HepG2 (cell line): ENCODE measurements around the gene PTGIS. TPM values are rescaled to one million over a fixed set of nuclear protein-coding genes. Genes with fewer than 3 reads are reported as not detected.

Source experiments
- ELF3 ChIP-seq: IDR thresholded peaks from 2 replicates; pipeline ENCODE4 v1.6.1; 2016; ENCODE audit warnings: missing genetic modification reagents, missing compliant biosample characterization
- ESRRA ChIP-seq: sonication (generic); formaldehyde crosslinking; IDR thresholded peaks from 2 replicates; pipeline ENCODE4 v1.5.1; 2020; ENCODE audit warnings: mild to moderate bottlenecking, low read depth, missing genetic modification reagents
- GLI4 ChIP-seq: sonication (generic); formaldehyde crosslinking; IDR thresholded peaks from 2 replicates; pipeline ENCODE4 v1.5.1; 2020; ENCODE audit warnings: missing genetic modification reagents, mild to moderate bottlenecking, moderate library complexity, borderline replicate concordance
- IKZF4 ChIP-seq: sonication (generic); formaldehyde crosslinking; IDR thresholded peaks from 2 replicates; pipeline ENCODE4 v1.5.1; 2020; ENCODE audit warnings: borderline replicate concordance, mild to moderate bottlenecking, low read depth, missing genetic modification reagents; ENCODE audit errors: not compliant biosample characterization
- LCORL ChIP-seq, 2 experiments: fragments of 450-650 bp in 1 of 2; sonication (generic) in 1 of 2; formaldehyde crosslinking in 1 of 2; IDR thresholded peaks; 2 replicates each; pipeline versions ENCODE4 v1.5.0 to v1.6.1; 2017 to 2020; ENCODE audit warnings: antibody characterized with exemption in 1 of 2, missing genetic modification reagents in 1 of 2
- MED1 ChIP-seq: sonication (generic); formaldehyde crosslinking; IDR thresholded peaks from 2 replicates; pipeline ENCODE4 v1.4.0; 2020; ENCODE audit warnings: missing genetic modification reagents
- NR2F2 ChIP-seq: IDR thresholded peaks from 2 replicates; pipeline ENCODE4 v1.6.1; 2012; ENCODE audit warnings: low read depth, inconsistent platforms, borderline replicate concordance
- NR3C1 ChIP-seq: sonication (generic); formaldehyde crosslinking; IDR thresholded peaks from 2 replicates; pipeline ENCODE4 v1.4.0; 2020; ENCODE audit warnings: missing genetic modification reagents
- PHF20 ChIP-seq: sonication (generic); formaldehyde crosslinking; IDR thresholded peaks from 2 replicates; pipeline ENCODE4 v1.5.0; 2020; ENCODE audit warnings: mild to moderate bottlenecking, missing genetic modification reagents
- PRDM10 ChIP-seq: sonication (generic); formaldehyde crosslinking; IDR thresholded peaks from 2 replicates; pipeline ENCODE4 v1.4.0; 2020; ENCODE audit warnings: low read depth, missing genetic modification reagents
- RNF2 ChIP-seq: fragments of 450-650 bp; conservative IDR thresholded peaks from 2 replicates; pipeline ENCODE4 v1.6.1; 2016; ENCODE audit warnings: low read depth
- RXRA ChIP-seq: sonication (generic); formaldehyde crosslinking; IDR thresholded peaks from 2 replicates; pipeline ENCODE4 v1.5.1; 2020; ENCODE audit warnings: missing genetic modification reagents
- SMAD3 ChIP-seq: sonication (generic); formaldehyde crosslinking; IDR thresholded peaks from 2 replicates; pipeline ENCODE4 v1.4.0; 2020; ENCODE audit warnings: missing genetic modification reagents
- SOX13 ChIP-seq, 3 experiments: fragments of 450-650 bp in 1 of 3; sonication (generic) in 1 of 3; formaldehyde crosslinking in 1 of 3; IDR thresholded peaks in 2 of 3; conservative IDR thresholded peaks in 1 of 3; 2 replicates each; pipeline versions ENCODE4 v1.5.0 to v1.6.1; 2016 to 2020; ENCODE audit warnings: antibody characterized with exemption in 1 of 3, mild to moderate bottlenecking in 1 of 3, missing compliant biosample characterization in 1 of 3, missing genetic modification reagents in 1 of 3, moderate library complexity in 1 of 3
- SP140L ChIP-seq: sonication (generic); formaldehyde crosslinking; IDR thresholded peaks from 2 replicates; pipeline ENCODE4 v1.4.0; 2020; ENCODE audit warnings: missing genetic modification reagents, borderline replicate concordance
- SUZ12 ChIP-seq: fragments of 150-350 bp; IDR thresholded peaks from 2 replicates; pipeline ENCODE4 v1.6.1; 2014; ENCODE audit warnings: low read depth, low read length
- TFAP4 ChIP-seq: sonication (generic); IDR thresholded peaks from 2 replicates; pipeline ENCODE4 v1.6.1; 2016; ENCODE audit warnings: low read depth, borderline replicate concordance
- XBP1 ChIP-seq: sonication (generic); formaldehyde crosslinking; IDR thresholded peaks from 2 replicates; pipeline ENCODE4 v1.5.0; 2020; ENCODE audit warnings: missing genetic modification reagents
- ZBTB8A ChIP-seq: sonication (generic); formaldehyde crosslinking; IDR thresholded peaks from 2 replicates; pipeline ENCODE4 v1.4.0; 2020; ENCODE audit warnings: mild to moderate bottlenecking, low read depth, missing genetic modification reagents, borderline replicate concordance
- ZMYM4 ChIP-seq: sonication (generic); formaldehyde crosslinking; IDR thresholded peaks from 2 replicates; pipeline ENCODE4 v1.8.1; 2023; ENCODE audit warnings: mild to moderate bottlenecking, missing genetic modification reagents
- ZNF101 ChIP-seq: sonication (generic); formaldehyde crosslinking; IDR thresholded peaks from 2 replicates; pipeline ENCODE4 v1.4.0; 2020; ENCODE audit warnings: mild to moderate bottlenecking, low read depth, missing genetic modification reagents, borderline replicate concordance
- ZNF225 ChIP-seq: sonication (generic); formaldehyde crosslinking; IDR thresholded peaks from 2 replicates; pipeline ENCODE4 v1.4.0; 2020; ENCODE audit warnings: mild to moderate bottlenecking, missing genetic modification reagents
- ZNF704 ChIP-seq: sonication (generic); formaldehyde crosslinking; IDR thresholded peaks from 2 replicates; pipeline ENCODE4 v1.8.1; 2023; ENCODE audit warnings: mild to moderate bottlenecking, inconsistent platforms, moderate library complexity, missing genetic modification reagents, borderline replicate concordance
- polyA plus RNA-seq, 8 experiments: library from polyadenylated mRNA; depleted of rRNA in 3 of 8; stranded (reverse) in 7 of 8; unstranded in 1 of 8; fragments of >200 nt; fragmentation: Illumina TruSeq in 4 of 8; extraction: Trizol in 4 of 8; gene quantifications; 2 replicates each; pipeline versions ENCODE4 v1.2.1 to v1.2.3, GENCODE V29; 2011 to 2016; ENCODE audit warnings: low read depth in 4 of 8, missing spikeins in 1 of 8, mixed read lengths in 1 of 8; ENCODE audit not compliant: insufficient read depth in 1 of 8
- total RNA-seq, 5 experiments: library from RNA; depleted of rRNA; stranded (reverse); fragments of >200 nt; fragmentation: Illumina TruSeq; extraction: Trizol; gene quantifications; 2 replicates each; pipeline ENCODE4 v1.2.3, GENCODE V29; 2016; ENCODE audit warnings: low read depth in 1 of 5

PTGIS gene
- total and polyA plus RNA-seq, 2 of the 13 experiments (the other 11 are each of a cell fraction or from before 2014, with no cell fraction given): not detected

GRCh38 chr20:49482621-49483017 lies 85.3 kb downstream of the PTGIS start, which contains the start of gene KCNB1 (continued):
- TF ChIP-seq TFAP4 (no peak), RXRA (CRISPR knock-in tag) (peak; percentile 56), ZNF101 (CRISPR knock-in tag) (no peak), RNF2 (no peak), SUZ12 (no peak), SP140L (peak; percentile 93; the same call in 1 of the 2 replicates), SMAD3 (CRISPR knock-in tag) (peak; percentile 83; the same call in 1 of the 2 replicates), MED1 (CRISPR knock-in tag) (peak; percentile 53), NR3C1 (no peak), ELF3 (CRISPR knock-in tag) (peak; percentile 69; the same call in 1 of the 2 replicates), PHF20 (CRISPR knock-in tag) (no peak), XBP1 (CRISPR knock-in tag) (peak; percentile 45; the same call in 1 of the 2 replicates), IKZF4 (CRISPR knock-in tag) (no peak), GLI4 (CRISPR knock-in tag) (peak; percentile 97), NR2F2 (no peak), LCORL (IDR thresholded peaks at IDR 0.05) (no peak), LCORL (CRISPR knock-in tag; IDR thresholded peaks at IDR 0.05) (peak; percentile 36; the same call in 1 of the 2 replicates), ZBTB8A (no peak), ZNF704 (CRISPR knock-in tag) (peak; percentile 79; the same call in 1 of the 2 replicates), ESRRA (CRISPR knock-in tag) (no peak; the same call in 1 of the 2 replicates), PRDM10 (CRISPR knock-in tag) (peak; percentile 72; the same call in 1 of the 2 replicates), SOX13 (IDR thresholded peaks at IDR 0.05) (no peak), SOX13 (CRISPR knock-in tag; conservative IDR thresholded peaks at IDR 0.05 in 1 of 2, IDR thresholded peaks at IDR 0.05 in 1 of 2) (peak in 1 of 2 experiments; percentile 46; a peak in 2 of 4 replicates), ZMYM4 (CRISPR knock-in tag) (peak; percentile 48), ZNF225 (peak; percentile 66; the same call in 1 of the 2 replicates)
